Right lung (tissue), 5 donors: ENCODE results near the gene BBC3. TPM values are rescaled to one million over a fixed set of nuclear protein-coding genes. Genes with fewer than 3 reads are reported as not detected.
A peak's percentile ranks its signal among the peaks of the same experiment; 100 is the strongest.

Source experiments
- DNase-seq, 2 donors: peaks; one replicate each; pipeline ENCODE4 v3.0.0-alpha.2; 2013
- polyA plus RNA-seq, 5 donors: library from polyadenylated mRNA; unstranded; fragments of 120-200 nt; gene quantifications; one replicate each; pipeline versions ENCODE4 v1.2.1 to v1.2.3, GENCODE V29; 2013; ENCODE audit warnings: inconsistent platforms in 1 of 5, low replicate concordance in 1 of 5; ENCODE audit not compliant: insufficient read length in 5 of 5, insufficient read depth in 1 of 5

Gene BBC3
- polyA plus RNA-seq, 5 donors = 0.88 to 3.2 (median 2.1) TPM

- DNase-seq = no peak
Measured at GRCh38 chr19:47232422-47233211, 1.6 kb upstream of the BBC3 start.

DNA sequence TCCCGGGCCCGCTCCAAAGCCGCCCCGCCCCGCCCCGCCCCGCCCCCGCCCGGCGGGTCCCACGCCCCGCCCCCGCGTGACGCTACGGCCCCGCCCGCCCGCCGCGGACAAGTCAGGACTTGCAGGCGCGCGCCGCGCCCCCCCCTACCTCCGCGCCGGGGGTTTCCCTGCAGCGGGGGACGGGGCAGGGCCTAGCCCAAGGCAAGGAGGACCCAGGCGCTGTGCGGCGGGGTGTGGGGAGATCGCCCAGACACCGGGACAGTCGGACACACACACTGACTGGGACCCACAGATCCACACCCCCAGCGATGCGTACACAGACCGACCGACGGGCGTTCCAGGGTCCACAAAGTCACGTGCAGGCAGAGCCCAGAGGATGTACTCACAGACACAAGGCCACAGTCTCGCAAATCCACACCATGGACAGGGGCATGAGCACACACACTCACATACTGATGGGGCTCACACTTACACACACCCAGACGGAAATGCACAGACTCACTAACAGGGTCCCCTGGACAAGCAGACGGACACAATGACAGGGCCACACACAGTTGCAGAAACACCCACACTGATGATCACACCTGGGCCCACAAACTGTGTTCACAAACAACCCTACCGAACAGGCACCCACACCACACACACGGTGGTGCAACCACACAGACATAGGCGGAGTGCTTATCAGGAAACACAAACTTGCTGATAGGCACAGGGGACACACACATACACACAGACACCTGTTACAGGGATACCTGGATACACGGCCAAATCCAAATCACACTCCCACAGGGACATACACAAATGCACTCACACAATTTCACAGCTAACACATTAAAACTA lies 436 bp upstream of the BBC3 start:
- peak; percentile 77 to 78 for DNase-seq

DNA sequence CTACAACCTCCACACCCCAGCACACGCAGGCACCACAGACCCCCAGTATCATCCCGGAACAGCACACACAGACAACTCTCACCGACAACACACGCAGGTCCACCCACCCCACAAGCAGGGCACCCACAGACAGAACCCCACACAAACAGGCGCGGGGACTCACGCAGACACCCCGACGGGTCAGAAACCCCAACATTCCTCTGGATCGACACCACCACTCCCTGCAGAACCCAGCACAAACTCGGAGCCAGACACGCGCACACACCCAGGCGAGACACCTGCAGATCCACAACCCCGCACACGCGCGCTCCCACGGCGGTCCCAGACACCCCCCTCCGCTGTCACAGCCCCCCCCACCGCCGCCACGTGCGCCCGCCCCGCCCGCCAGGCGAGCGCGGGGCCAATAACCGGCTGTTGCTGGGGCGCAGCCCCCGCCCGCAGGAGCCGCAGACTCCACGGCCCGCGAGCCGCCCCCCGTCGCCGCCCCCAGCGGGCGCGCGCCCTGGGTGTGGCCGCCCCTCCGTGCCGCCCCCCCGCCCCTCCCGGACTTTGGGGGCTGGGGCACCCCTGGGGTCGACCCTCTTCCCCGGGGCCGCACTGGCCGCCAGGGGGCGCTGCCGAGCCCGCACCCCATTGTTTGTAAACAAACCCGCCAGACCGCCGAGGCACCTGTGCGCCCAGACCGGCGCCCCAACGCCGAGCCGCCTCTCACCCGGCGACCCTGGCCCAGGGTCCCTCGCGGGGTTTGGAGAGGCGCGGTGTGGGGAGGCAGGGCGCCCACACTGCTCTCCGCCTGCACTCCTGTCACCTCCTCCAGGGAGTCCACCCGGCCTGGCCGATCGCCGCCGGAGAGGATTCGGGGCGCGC lies 712 bp downstream of the BBC3 start:
- DNase-seq = peak in 1 of 2 donors; percentile 16

- DNase-seq = no peak
Measured at GRCh38 chr19:47229676-47230053, 1.3 kb downstream of the BBC3 start.

- DNase-seq = no peak
Measured at GRCh38 chr19:47228937-47229675, 1.9 kb downstream of the BBC3 start.

DNA sequence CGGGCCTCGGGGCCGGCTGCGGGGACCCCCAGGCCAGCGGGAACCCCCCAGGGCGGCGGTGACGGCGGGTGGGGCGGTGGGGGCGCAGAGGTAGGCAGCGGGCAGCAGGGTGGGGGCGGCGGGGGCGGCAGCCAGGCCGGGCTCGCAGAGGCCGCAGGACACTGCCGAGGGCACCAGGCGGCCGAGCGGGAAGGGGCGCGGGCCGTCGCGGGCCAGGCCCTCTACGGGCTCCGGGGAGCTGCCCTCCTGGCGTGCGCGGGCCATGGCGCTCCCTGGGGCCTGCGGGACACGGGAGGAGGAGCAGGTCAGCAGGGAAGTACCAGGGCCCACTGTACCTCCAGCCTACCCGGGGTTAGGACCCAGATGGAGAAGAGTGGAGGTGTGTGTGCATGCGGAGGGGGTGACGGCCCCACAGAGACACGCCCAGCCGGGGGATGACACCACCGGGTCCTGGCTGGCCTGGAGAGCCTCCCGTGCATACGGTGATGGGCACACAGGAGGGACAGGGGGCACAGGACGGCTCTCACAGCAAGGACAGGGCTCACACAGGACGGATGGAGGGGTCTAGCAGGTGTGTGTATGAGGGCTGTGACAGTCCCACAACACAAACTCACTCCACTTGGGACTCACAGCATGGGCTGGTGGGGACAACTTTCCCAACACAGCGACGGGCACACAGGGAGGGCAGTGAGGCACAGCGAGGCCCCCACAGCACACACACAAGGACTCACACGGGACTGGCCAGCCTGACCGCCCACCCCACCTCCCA lies 2.6 kb downstream of the BBC3 start:
- DNase-seq = no peak

DNA sequence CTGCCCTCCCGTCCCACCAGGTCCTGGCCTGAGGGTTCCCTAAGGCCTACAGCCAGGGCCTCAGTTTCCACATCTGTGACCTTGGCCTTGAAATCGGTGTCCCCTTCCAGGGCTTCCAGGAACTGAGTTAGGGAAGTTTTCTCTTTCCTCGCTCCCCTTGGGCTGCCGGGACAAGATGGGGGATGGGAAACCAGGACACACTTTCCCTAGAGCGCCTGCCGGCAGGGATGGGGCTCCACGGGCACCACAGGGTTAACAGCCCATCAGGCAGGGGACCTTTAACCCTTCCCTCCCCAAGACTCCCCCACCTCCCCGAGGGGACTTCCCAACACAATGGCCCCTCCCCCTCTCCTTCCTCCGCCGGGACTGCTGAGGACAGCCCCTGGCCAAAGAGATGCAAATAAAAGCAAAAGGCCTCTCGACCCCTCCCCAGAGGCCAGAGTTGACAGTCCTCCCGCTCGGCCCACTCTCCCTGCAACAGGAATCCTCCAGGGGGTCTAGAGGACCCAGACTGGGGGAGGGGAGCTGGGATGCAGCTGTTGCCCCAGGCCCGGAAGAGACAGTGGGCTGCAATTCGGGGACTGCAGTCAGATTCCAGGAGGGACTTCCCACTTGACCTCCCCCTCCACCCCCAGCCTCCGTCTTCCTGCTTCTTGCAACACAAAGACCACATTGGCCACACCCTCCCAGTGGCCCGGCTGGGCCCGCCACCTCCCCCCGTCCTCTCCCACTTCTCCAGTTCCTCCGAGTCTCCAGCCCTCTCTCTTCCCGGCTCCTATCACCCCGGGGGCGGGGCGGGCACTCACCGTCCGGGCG lies 3.4 kb downstream of the BBC3 start:
- peak in 1 of 2 donors; percentile 67 for DNase-seq

GRCh38 chr19:47226426-47227351 lies 4.3 kb downstream of the BBC3 start:
- DNase-seq = peak in 1 of 2 donors; percentile 29

DNA sequence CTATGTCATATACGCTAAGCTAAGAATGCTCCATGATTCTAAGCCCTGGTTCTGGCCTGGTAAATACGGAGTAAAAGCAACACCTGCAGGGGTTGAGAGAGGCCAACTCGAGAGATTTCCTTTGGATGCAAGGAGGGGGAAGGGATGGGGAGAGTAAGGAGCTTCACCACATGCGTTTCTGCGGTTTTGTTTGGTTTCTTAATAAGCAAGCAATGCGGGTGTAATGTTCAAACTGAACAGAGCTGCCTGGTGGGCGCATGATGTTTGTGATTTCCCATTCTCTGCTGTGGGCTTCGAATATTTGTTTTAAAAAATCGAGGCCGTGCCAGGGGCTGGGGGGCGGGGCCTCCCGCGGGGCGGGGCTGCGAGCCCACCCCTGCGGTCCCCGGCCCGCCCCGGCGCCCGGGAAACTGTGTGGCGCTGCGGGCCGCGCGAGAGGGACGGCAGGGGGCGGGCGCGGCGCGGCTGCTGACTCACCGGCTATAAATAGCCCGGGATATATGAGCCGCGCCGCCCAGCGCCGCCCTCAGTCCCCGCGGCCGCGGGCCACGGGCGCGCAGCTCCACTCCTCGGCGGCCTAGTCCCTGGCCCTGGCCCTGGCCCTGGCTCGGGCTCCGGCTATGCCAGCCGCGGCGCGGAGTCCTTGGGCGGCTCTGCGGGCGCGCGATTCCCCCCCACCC lies 5.1 kb downstream of the BBC3 start:
- DNase-seq = peak; percentile 90

DNA sequence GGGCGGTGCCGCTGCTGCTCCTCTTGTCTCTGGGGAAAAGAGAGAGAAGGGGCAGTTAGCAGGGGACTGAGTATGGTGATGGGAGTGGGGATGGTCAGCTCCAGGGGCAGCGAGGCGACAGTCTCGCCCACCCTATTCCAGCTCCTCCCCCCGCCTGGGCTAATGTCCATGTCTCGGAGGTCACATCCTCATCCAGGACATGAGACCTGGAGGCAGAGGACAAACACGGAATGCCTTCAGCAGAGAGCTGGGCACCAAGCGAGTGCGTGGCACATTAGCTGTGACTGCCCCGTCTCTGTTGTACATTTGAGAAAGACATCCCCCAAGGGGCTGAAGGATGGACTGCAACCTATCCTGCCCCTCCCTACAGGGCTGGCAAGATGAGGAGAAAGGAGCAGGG lies 9.1 kb downstream of the BBC3 start:
- DNase-seq = no peak

GRCh38 chr19:47221080-47221841 lies 9.7 kb downstream of the BBC3 start:
- DNase-seq = no peak

DNA sequence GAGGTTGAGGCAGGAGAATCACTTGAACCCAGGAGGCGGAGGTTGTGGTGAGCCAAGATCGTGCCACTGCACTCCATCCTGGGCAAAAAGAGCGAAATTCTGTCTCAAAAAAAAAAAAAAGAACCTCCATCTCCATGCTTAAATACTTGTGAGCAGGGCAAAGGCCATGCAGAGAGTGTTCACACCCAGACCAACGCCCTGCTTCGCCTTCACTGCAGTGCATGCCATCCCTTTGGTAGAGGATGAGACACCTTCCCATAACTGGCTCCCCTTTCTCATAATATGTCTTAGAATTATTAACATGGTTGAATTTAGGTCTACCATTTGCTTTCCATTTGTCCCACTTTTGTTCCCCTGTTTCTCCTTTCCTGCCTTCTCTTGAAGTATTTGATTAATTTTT lies 15.4 kb downstream of the BBC3 start:
- DNase-seq = no peak

DNA sequence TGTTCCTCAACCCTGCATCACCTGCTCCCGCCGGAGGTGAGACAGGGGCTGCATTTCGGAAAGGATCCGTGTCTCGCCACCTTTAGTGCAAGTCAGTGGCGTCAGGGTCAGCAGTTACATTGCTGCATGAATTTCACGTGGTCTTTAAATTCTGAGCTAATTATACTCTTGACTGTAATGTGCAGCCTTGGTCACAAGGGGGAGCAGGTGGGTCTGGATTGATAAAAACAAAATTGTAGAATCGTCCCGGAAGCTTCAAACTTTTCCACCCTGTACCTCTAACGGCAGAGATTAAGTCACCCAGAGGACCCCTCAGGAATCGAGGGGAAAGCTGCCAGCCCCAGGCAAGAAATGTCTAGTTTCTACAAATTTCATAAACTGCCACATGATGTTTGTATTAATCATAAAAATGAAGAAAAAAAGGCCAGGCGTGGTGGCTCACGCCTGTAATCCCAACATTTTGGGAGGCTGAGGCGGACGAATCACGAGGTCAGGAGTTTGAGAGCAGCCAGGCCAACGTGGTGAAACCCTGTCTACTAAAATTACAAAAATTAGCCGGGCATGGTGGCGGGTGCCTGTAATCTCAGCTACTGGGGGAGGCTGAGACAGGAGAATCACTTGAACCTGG lies 20.2 kb downstream of the BBC3 start:
- DNase-seq = peak; percentile 55 to 76

- DNase-seq = no peak
Measured at GRCh38 chr19:47210180-47210490, 20.9 kb downstream of the BBC3 start.

DNA sequence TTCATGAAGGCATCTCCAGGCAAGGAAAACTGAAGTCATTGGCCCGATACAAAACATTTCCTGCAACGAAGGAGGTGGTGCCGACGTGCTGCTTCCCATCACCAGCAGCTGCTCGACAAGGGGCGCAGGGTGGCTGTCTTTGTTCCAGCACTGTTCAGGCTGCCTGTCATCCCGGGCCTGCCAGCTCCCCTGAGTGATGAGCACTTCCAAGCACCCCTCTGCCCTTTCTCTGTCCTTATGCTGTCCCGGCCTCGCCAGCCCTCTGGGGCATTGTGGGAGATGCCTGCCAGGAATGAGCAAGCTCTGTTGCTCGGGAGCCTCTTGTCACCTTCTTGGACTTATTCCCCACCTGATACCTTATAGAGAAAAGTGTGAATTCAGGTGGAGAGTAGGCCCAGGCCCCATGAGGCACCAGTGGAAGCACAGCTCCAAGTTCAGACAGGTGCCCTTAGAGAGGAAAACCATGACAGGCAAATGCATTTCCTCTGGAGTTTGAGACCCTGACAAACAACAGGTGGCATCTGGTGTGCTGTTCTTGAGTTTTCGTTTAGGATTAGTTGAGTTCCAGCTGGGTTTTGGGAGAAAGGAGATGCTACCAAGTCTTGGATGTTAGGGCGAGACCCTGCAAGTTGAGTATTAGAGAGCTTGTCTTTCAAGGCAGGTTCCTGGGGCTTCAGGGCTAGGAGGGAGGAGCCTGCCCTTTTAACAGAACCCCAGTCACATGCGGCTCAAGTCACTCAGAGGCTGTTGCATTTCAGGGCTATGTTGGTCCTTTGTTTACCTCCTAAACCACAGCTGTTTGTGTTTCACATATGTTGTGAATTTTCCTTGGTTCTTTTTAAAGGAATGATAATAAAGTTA lies 21.4 kb downstream of the BBC3 start:
- DNase-seq = no peak

DNA sequence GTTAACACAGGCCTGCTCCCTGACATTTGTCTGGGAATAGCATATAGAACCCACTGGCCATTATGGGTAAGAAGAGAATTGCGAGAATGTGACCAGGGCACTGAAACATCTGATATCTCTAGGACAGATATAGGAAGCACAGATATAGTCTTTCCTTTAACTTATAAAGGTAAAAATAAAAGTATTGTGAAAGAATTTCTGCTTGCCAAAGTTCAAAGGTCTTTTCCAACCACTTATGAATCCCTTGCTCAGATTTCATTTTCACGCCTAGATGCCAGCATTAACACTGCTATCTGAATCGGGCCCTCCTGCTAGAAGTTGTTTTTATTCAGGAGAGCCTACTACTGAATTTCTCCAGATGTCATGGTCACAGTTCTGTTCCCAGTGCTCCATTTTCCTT lies 27.7 kb downstream of the BBC3 start:
- DNase-seq = no peak
